NT2/D1 (cell line): ENCODE results near the gene UTP4.

Experiments
- YY1 ChIP-seq: IDR thresholded peaks from 2 replicates; pipeline ENCODE4 v1.6.1; 2011; ENCODE audit not compliant: insufficient read length, insufficient read depth
- ZNF274 ChIP-seq: IDR thresholded peaks from 2 replicates; pipeline ENCODE4 v1.6.1; 2011; ENCODE audit warnings: mild to moderate bottlenecking, low read depth, low read length

DNA sequence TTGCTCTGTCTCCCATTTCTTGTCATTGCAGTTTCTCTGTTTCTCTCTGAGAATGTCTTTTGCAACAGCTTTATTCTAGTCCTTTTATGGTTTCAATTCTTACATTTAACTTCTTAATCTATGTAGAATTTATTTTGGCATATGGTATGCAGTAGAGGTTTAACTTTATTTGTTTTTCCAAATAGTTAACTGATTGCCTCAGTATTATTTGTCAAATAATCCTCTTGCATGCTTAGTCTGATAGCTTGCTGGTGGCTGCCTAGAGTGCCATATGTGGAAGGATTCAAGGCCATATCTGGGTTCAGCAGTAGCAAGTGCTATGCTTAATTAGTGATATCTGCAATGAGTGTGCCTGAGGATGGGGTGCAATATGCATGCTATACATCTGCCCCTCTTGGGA lies 61.4 kb downstream of the UTP4 start:
- TF ChIP-seq ZNF274 (no peak), YY1 (no peak)
